SK-N-SH treated with all-trans-retinoic acid at 6 μM for 48 hours (cell line): ENCODE measurements around the gene PBRM1.

Experiments
- ATAC-seq: fragments of 200-7000 bp; cut with Tn5 transposase; 3 replicates; pipeline ENCODE4 v1.9.1; 2020; ENCODE audit warnings: mild to moderate bottlenecking, moderate library complexity
- BACH2 ChIP-seq: fragments of 250-450 bp; sonication (Bioruptor Pico); IDR thresholded peaks from 2 replicates; pipeline ENCODE4 v1.9.0; 2021; ENCODE audit warnings: mild to moderate bottlenecking, borderline replicate concordance
- CREB5 ChIP-seq: fragments of 250-450 bp; sonication (Bioruptor Pico); IDR thresholded peaks from 2 replicates; pipeline ENCODE4 v1.5.1; 2020; ENCODE audit warnings: low read depth, mild to moderate bottlenecking, moderate library complexity
- CSDC2 ChIP-seq: fragments of 250-450 bp; sonication (Bioruptor Pico); IDR thresholded peaks from 2 replicates; pipeline ENCODE4 v1.5.0; 2020; ENCODE audit warnings: mild to moderate bottlenecking, moderate library complexity
- CSRNP3 ChIP-seq: fragments of 250-450 bp; sonication (Bioruptor Pico); IDR thresholded peaks from 2 replicates; pipeline ENCODE4 v1.5.1; 2021; ENCODE audit warnings: mild to moderate bottlenecking, moderate library complexity
- GLIS3 ChIP-seq: fragments of 250-450 bp; sonication (Bioruptor Pico); IDR thresholded peaks from 2 replicates; pipeline ENCODE4 v1.5.0; 2020; ENCODE audit warnings: mild to moderate bottlenecking, moderate library complexity
- ISL1 ChIP-seq: fragments of 250-450 bp; sonication (Bioruptor Pico); IDR thresholded peaks from 2 replicates; pipeline ENCODE4 v2.1.2; 2022; ENCODE audit warnings: mild to moderate bottlenecking, moderate library complexity
- OSR1 ChIP-seq: fragments of 250-450 bp; sonication (Bioruptor Pico); IDR thresholded peaks from 2 replicates; pipeline ENCODE4 v1.8.0; 2022; ENCODE audit warnings: moderate library complexity, mild to moderate bottlenecking, inconsistent platforms
- POU6F1 ChIP-seq: fragments of 250-450 bp; sonication (Bioruptor Pico); IDR thresholded peaks from 2 replicates; pipeline ENCODE4 v1.8.0; 2021; ENCODE audit warnings: low read depth, mild to moderate bottlenecking, moderate library complexity, borderline replicate concordance
- PPARA ChIP-seq: fragments of 250-450 bp; sonication (Bioruptor Pico); IDR thresholded peaks from 2 replicates; pipeline ENCODE4 v1.5.0; 2020; ENCODE audit warnings: mild to moderate bottlenecking, borderline replicate concordance
- SNAI2 ChIP-seq: fragments of 250-450 bp; sonication (Bioruptor Pico); IDR thresholded peaks from 2 replicates; pipeline ENCODE4 v1.5.0; 2020; ENCODE audit warnings: mild to moderate bottlenecking, moderate library complexity
- TCF4 ChIP-seq: fragments of 250-450 bp; sonication (Bioruptor Pico); IDR thresholded peaks from 2 replicates; pipeline ENCODE4 v1.8.0; 2021; ENCODE audit warnings: mild to moderate bottlenecking, moderate library complexity, borderline replicate concordance
- TOX ChIP-seq: fragments of 250-450 bp; sonication (Bioruptor Pico); IDR thresholded peaks from 2 replicates; pipeline ENCODE4 v1.8.0; 2021; ENCODE audit warnings: mild to moderate bottlenecking, moderate library complexity, borderline replicate concordance
- TSHZ2 ChIP-seq: fragments of 250-450 bp; sonication (Bioruptor Pico); IDR thresholded peaks from 2 replicates; pipeline ENCODE4 v1.5.0; 2020; ENCODE audit warnings: mild to moderate bottlenecking, moderate library complexity
- ZC3H10 ChIP-seq: fragments of 250-450 bp; sonication (Bioruptor Pico); IDR thresholded peaks from 2 replicates; pipeline ENCODE4 v1.5.1; 2021; ENCODE audit warnings: mild to moderate bottlenecking, moderate library complexity
- ZFP3 ChIP-seq: fragments of 250-450 bp; sonication (Bioruptor Pico); IDR thresholded peaks from 2 replicates; pipeline ENCODE4 v1.5.0; 2020; ENCODE audit warnings: mild to moderate bottlenecking, moderate library complexity
- ZFP30 ChIP-seq: fragments of 450-650 bp; formaldehyde crosslinking; IDR thresholded peaks from 2 replicates; pipeline ENCODE4 v1.5.0; 2022; ENCODE audit warnings: mild to moderate bottlenecking, moderate library complexity
- ZNF565 ChIP-seq: fragments of 450-650 bp; formaldehyde crosslinking; conservative IDR thresholded peaks from 2 replicates; pipeline ENCODE4 v1.5.0; 2020; ENCODE audit warnings: low read depth, mild to moderate bottlenecking, moderate library complexity
- ZNF70 ChIP-seq: fragments of 450-650 bp; formaldehyde crosslinking; IDR thresholded peaks from 2 replicates; pipeline ENCODE4 v1.5.0; 2020; ENCODE audit warnings: mild to moderate bottlenecking, moderate library complexity
- ZNF8 ChIP-seq: fragments of 450-650 bp; formaldehyde crosslinking; IDR thresholded peaks from 2 replicates; pipeline ENCODE4 v1.5.0; 2020; ENCODE audit warnings: mild to moderate bottlenecking, moderate library complexity

The PBRM1 gene

GRCh38 chr3:52633786-52634185, 51.9 kb downstream of the PBRM1 start:
- TF ChIP-seq ZNF70 (CRISPR knock-in tag) (no peak), ZNF8 (CRISPR knock-in tag) (no peak), ZC3H10 (CRISPR knock-in tag) (no peak), CSRNP3 (CRISPR knock-in tag) (no peak), TSHZ2 (CRISPR knock-in tag) (no peak)
- no peak for ATAC-seq

GRCh38 chr3:52625041-52625440, 60.7 kb downstream of the PBRM1 start:
- no peak for TF ChIP-seq BACH2 (CRISPR knock-in tag)
- no peak for TF ChIP-seq ZNF565 (CRISPR knock-in tag)
- no peak for TF ChIP-seq SNAI2 (CRISPR knock-in tag)
- TF ChIP-seq ZFP30: no peak
- TF ChIP-seq ZNF8 (CRISPR knock-in tag): no peak
- TF ChIP-seq ISL1: no peak
- no peak for TF ChIP-seq PPARA (CRISPR knock-in tag)
- no peak for TF ChIP-seq TCF4 (CRISPR knock-in tag)
- TF ChIP-seq ZNF70 (CRISPR knock-in tag): no peak
- no peak for TF ChIP-seq OSR1 (CRISPR knock-in tag)
- no peak for TF ChIP-seq ZFP3 (CRISPR knock-in tag)
- no peak for TF ChIP-seq ZC3H10 (CRISPR knock-in tag)
- TF ChIP-seq TSHZ2 (CRISPR knock-in tag): no peak
- TF ChIP-seq, all 23 proteins: peak for 0
- no peak for ATAC-seq

- ATAC-seq: no peak
- TF ChIP-seq TCF4 (CRISPR knock-in tag) (no peak), ZNF8 (CRISPR knock-in tag) (no peak), ZNF70 (CRISPR knock-in tag) (no peak), PPARA (CRISPR knock-in tag) (no peak), GLIS3 (CRISPR knock-in tag) (no peak), TSHZ2 (CRISPR knock-in tag) (no peak), ZNF565 (CRISPR knock-in tag) (no peak), BACH2 (CRISPR knock-in tag) (no peak), CREB5 (CRISPR knock-in tag) (no peak), SNAI2 (CRISPR knock-in tag) (no peak), OSR1 (CRISPR knock-in tag) (no peak), TOX (CRISPR knock-in tag) (no peak), CSDC2 (CRISPR knock-in tag) (no peak), ZFP30 (no peak), ISL1 (no peak), POU6F1 (CRISPR knock-in tag) (no peak)
- TF ChIP-seq, all 23 proteins: peak for 0
These were observed 62.4 kb downstream of the PBRM1 start for GRCh38 chr3:52623234-52623792.
